HG03097 (cell line): ENCODE data around the gene TTC7B.

ENCODE experiments used
- ATAC-seq: cut with Tn5 transposase; IDR thresholded peaks from one replicate; pipeline ENCODE4 v1.9.1; 2021; ENCODE audit not compliant: unreplicated experiment, low FRiP score

Gene TTC7B

GRCh38 chr14:90506748-90507147, 309.5 kb downstream of the TTC7B start:
- no peak for ATAC-seq

GRCh38 chr14:90505531-90505930, 310.7 kb downstream of the TTC7B start:
- no peak for ATAC-seq

- ATAC-seq: no peak
Observed at GRCh38 chr14:90504643-90505042, 311.6 kb downstream of the TTC7B start.

GRCh38 chr14:90503582-90503981, 312.6 kb downstream of the TTC7B start:
- ATAC-seq: no peak

- no peak for ATAC-seq
Observed at GRCh38 chr14:90502760-90503159, 313.5 kb downstream of the TTC7B start.

GRCh38 chr14:90500665-90501370, 315.4 kb downstream of the TTC7B start:
- no peak for ATAC-seq

- no peak for ATAC-seq
Observed at GRCh38 chr14:90499908-90500664, 316.1 kb downstream of the TTC7B start.

GRCh38 chr14:90499121-90499520, 317.1 kb downstream of the TTC7B start:
- no peak for ATAC-seq

- ATAC-seq: no peak
Observed at GRCh38 chr14:90498198-90498597, 318.0 kb downstream of the TTC7B start.

GRCh38 chr14:90496379-90496778, 319.9 kb downstream of the TTC7B start:
- no peak for ATAC-seq

- no peak for ATAC-seq
Observed at GRCh38 chr14:90495357-90496276, 320.6 kb downstream of the TTC7B start.

GRCh38 chr14:90491911-90492531, 324.2 kb downstream of the TTC7B start:
- ATAC-seq: no peak

GRCh38 chr14:90491221-90491885, 324.9 kb downstream of the TTC7B start:
- ATAC-seq: no peak

GRCh38 chr14:90490720-90491050, 325.5 kb downstream of the TTC7B start:
- no peak for ATAC-seq

- no peak for ATAC-seq
Observed at GRCh38 chr14:90489916-90490719, 326.1 kb downstream of the TTC7B start.

- ATAC-seq: no peak
Observed at GRCh38 chr14:90489306-90489705, 326.9 kb downstream of the TTC7B start.

- ATAC-seq: no peak
Observed at GRCh38 chr14:90488256-90488655, 328.0 kb downstream of the TTC7B start.

GRCh38 chr14:90487462-90487861, 328.8 kb downstream of the TTC7B start:
- no peak for ATAC-seq

GRCh38 chr14:90487031-90487430, 329.2 kb downstream of the TTC7B start:
- no peak for ATAC-seq
